ENCODE data around the gene CALHM2.

The CALHM2 gene

DNA sequence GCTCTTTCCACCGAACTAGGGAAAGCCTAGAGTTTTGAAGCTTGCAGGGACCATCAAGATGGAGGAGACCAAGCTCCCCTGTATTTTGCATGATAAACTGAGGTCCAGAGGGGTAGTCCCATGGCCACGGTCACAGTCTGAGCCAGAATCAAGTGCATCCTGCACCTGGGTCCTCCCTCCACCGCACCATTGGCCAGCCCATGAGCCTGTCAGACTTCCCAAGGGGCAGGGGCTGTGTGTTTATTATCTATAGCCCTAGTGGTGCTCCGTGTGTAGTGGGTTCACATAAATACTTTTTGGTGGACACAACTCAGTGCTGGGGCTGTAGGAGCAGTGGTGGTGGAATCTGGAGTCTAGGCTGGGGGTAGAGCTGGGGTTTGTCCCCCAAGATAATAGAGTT, 23.3 kb upstream of the CALHM2 start:
- DNase-seq: no peak

DNA sequence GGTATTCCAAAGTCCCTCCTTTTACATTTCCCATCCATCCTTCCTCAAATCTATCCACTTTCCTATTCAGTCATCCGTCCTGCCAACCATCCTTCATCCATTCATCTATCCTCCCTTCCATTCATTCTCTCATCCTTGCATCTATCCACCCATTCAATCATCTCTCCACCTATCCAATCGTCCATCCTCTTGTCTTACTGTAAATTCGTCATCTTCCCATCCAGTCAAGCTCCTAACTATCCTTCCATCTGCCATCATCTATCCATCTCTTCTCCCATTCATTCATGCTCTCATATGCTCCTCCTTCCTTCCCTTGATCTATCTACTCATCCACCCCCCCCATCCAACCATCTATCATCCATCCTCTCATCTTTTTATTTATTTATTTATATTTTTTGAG, 21.9 kb upstream of the CALHM2 start:
- no peak for DNase-seq

DNA sequence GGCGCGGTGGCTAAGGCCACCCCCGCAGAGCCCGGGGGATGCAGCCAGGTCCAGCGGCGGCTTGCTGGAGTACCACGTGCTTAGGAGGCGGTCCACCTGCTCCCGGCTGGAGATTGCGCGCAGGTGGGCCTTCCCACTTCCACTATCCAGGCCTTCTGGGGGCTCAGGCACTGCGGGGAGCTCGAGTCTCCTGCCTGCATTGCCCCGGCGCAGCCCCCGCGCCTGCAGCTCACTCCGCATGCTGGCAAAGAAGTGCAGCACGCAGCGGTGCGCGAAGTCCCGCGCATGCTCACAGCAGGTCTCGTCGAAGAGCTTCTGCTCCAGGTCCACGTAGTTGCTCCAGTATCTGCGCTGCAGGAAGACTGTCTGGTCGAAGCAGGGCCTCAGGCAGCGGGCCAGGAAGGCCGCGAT, 21.1 kb upstream of the CALHM2 start:
- no peak for DNase-seq

DNA sequence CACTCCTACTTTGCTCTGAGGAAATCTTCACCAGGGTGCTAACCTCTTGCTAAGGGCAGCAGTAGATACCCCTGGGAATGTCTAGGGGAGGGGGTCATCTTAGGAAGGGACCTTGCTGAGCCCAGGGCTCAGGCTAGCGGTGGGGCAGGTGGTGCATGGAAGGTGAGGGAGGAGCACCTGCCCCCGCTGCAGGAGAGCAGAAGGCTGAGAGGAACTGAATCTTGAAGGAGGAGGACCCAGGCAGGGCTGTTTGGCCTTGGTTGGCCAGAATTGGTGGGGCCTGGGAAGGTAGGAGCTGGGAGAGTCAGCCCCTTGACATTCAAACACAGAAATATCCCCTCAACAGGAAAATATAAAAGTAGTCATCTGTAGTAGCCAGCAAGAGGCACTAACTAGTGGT, 19.8 kb upstream of the CALHM2 start:
- no peak for DNase-seq

DNA sequence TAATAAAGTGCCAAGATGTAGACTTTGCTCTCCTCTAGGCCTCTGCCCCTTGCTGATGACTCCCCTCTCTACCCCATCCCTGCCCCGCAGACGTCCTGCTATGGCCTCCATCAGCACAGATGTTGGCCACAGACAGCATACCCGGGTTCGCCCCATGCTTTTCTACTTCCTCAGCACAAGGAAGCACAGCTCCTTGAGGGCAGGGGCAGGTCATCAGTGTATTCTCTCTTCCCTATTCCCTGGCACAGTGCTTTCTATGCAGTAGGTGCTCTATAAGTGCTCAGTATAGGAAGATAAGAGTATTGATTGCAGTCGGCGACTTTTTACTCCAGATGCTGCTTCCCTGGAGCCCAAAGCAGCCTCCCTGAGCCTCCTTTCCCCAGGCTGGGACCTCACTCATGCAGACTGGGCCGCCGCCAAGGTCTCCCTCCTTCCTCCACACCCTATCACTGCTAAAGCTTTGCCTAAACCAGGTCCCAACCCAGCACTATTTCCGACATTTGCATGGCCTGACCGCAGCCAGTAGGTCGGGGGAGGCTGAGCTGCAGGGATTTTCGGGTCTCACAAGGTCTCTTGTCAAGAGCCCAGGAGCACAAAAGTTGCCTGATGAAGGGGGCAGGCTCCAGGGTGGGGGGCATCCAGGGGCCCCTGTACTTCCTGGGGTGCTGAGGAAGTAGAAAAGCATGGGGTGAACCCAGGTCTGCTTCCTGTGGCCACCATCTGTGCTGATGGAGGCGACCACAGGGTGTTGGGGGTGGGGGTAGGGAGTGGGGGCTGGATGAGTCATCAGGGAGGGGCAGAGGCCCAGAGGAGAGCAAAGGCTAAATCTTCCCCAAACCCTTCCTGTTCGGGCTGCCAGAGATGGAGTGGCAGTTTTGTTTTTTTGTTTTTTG, 18.8 kb upstream of the CALHM2 start:
- DNase-seq: peak; percentile 72 to 82

DNA sequence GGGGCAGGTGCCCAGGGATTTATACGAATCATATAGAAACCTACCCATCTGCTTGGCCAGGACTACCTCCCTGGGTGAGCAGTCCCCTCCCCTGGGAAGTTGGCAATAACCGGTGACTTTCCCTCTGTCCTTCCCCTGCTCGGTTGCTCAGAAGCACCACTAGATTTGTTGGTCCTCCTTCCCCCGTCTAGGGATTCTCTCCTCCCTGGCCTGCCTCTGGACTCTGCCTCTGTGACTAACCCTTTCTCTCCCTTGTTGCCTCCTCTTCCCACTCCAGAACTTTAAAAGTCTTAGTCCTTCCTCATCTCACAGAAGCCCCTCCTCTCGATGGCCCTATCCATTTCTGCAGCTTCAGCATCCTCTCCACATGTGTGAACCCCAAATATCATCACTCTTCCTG, 17.0 kb upstream of the CALHM2 start:
- DNase-seq: no peak

DNA sequence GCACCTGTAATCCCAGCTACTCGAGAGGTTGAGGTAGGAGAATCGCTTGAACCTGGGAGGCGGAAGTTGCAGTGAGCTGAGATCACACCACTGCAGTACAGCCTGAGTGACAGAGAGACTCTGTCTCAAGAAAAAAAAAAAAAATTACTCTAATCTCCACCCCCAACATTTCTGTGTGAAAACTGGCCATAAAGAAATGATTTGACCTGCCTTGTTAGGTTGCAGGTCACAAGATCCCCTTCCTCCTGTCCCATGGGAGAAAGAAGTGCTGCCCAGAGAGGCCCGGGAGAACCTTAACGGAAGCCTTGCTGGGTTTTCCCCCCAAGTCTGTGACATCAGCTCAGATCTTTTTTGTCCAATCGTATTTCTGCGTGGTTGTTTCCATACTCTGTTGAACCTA, 15.2 kb upstream of the CALHM2 start:
- no peak for DNase-seq

DNA sequence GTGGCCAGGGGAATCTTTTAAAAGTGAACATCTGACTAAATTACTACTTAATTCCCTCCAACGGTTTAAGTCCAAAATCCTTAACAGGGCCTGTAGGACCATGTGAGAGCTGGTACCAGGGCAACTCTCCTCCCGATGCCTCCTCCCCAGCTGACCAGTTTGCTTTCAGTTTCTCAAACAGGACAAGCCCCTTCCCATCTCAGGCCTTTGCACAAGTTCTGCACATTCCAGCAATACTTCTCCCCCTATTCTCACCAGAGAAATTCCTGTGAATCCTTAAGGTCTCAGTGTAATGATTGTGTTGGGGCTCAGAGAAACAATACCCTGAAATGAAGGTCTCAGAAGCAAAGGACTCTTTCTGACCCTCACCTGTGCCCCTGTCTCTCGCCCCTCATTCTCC, 14.6 kb upstream of the CALHM2 start:
- DNase-seq: no peak

DNA sequence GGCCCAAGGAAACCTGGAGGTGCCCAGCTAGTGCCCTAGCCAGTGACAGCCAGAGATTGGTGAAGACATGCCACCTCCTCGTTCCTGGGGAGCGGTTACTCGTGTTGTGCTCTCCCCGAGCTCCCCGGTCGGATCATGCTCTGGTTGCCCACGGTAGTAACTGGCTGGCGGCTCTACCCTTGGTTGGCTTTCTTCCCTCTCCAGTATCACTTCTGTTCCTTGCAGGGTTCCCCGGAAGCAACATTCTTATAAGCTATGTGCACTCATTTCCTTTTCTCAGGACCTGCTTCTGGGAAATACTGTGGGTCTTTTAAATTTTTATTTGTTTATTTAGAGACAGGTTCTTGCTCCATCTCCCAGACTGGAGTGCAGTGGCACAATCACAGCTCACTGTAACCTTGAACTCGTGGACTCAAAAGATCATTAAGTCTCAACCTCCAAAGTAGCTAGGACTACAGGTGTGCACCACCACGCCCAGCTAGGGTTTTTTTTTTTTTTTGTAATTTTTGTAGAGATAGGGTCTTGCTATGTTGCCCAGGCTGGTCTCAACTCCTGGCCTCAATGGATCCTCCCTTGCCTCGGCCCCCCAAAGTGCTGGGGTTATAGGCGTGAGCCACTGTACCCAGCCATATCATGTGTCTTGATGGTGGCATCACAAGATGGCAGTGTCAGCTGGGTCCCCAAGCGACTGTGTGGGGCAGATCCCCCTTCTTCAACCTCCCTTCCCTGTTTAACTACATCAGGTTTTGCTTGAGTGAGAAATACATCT, 13.4 kb upstream of the CALHM2 start:
- peak; percentile 11 to 30 for DNase-seq

DNA sequence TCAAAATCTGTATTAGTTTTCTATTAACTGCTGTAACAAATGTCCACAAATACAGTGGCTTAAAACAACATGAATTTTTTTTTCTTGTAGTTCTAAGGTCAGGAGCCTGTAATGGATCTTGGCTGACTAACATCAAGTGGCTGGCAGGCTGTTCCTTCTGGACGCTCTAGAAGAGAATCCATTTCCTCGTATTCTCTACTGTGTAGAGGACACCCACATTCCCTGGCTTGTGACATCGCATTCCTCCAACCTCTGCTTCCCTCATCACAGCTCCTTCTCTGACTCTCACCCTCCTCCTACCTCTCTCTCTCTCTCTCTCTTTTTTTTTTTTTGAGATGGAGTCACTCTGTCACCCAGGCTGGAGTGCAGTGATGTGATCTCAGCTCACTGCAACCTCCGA, 11.3 kb upstream of the CALHM2 start:
- no peak for DNase-seq

DNA sequence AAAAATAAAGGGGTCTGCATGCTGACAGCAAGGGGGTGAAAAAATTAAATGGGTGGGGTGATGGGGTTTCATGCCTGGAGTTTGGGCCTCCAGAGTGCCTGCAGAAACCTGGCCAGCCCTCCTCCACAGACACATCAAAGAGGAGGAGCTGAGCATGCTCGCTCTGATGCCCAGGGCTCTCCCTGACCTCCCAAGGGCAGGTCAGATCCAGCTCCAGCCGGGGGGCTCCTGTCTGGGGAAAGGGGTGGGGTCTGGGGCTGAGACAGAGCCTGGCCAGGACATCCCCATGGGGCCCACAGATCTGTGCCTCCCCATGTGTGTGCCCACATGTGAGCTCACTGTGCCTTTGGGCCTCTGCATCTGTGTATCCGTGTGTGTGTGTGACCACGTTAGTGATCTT, 7.4 kb upstream of the CALHM2 start:
- no peak for DNase-seq

DNA sequence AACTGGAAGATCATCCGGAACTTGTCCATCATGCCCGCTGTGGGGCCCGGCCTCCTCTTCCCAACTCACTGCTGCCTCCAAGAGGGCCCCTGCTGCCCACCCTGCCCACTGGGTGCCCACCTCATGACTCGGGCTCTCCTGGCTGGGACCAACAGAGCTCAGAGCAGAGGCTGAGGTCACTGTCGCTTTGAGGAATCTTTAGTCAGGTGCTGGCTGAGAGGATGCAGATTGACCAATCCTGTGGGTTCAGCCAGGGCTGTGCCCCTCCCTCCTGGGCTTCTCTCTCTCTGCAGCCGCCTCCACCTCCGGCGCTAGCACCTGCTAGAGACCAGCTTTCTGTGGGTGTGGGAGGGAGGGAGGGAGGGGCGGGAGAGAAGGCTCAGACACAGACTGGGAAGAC, 6.5 kb upstream of the CALHM2 start, which contains the start of gene CALHM1:
TSS of gene CALHM1 (minus strand) at position 181 of the 400 bp plus-strand sequence. CDS start at position 32, 149 bp downstream.
- no peak for DNase-seq

DNA sequence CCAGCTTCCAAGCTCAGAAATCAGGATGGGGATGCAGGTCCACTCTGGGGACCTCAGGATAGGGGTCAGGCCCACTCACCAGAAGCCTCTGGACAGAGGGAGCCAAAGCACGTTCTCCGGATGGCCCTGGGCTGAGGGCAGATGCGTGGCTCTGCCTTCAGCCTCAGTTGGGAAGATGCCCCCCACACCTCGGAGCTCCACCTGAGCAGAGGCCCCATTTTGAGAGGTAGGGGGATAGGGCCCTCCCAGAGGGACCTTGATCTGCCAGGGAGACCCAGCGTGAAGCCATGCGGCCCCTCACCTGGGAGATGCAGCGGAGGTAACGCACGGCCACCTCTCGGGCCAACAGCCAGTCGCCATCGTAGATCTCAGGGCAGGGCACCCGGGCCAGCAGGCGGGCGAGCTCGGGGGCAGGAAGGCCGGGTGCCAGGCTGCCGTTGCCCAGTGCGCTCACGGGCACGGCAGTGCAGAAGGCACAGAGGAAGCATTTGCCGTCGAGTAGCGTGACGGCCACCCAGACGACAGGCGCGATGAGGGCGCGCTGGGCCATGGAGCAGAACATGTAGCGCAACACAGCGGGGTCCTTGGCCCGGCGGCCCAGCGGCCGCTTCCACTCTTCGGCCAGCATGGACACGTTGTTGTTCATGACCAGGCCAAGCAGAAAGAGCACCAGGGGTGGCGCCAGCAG, 5.9 kb upstream of the CALHM2 start:
- no peak for DNase-seq

DNA sequence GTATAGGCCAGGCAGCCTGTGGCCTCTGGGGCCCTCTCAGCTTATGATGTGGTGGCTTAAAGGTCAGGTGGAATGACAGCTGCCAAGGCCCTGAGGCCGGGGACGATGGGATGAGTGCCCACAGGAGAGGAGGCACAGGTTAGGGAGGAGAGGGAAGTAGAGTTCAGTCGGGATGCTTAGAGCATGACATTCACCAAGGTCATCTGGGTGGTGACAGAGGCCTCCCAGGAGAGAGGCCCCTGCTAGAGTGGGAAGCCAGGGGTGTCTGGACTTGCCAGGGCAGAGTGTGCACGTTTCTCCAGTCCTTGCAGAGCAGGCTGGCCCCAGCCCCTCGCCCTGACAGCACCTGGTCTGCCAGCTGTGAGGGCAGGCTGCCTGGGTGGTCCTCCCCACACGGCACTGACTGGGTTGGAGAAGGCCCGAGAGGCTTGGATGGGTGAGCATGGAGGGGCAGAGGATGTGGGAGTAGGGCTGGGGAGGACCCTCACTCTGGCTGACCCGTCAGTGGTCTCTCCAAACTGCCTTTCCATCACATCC, 5.1 kb upstream of the CALHM2 start:
- DNase-seq: no peak

DNA sequence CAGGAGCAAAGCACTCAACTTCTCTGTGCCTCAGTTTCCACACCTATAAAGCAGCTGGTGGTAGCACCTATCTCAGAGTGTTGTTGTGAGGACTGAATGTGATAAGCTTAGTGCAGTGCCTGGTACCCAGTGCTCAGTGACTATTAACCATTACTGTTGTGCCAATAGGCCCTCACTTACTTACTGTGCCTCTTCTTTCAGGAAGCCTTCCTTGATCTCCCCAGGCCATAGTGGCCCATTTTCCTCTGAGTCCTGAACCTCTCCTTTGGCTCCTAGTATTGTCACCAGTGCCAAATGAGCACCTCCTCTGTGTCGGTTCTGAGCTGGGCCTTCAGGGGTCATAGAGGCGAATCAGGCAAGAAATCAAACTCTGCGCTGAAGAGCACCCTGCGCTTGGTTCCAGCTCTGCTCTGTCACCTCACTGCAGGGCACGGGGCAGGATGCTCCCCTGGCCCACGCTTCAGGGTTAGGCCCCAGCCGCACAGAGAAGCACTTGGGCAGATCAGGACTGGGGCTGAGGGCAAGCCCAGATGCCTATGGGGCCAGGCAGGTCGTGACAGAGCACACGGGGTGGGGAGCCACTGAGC, 4.0 kb upstream of the CALHM2 start:
- DNase-seq: no peak

DNA sequence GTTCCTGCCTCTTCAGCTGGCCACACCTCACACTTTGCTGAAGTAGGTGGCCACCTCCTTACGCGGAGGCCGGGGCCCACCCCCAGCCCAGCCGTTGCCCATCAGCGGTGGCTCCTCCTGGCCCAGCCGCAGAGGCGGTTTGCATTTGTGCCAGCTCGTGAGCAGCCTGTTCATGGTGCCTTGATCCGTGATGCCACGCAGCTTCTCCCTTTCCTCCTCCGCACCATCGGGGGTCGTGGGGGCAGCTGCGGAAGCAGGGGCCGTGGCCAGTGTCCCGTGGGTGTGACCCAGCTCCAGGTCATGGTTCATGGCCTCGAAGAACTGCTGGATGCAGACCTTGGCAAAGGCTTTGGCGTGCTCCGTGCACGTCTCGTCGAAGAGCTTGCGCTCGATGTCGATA, 3.1 kb upstream of the CALHM2 start:
- DNase-seq: no peak

DNA sequence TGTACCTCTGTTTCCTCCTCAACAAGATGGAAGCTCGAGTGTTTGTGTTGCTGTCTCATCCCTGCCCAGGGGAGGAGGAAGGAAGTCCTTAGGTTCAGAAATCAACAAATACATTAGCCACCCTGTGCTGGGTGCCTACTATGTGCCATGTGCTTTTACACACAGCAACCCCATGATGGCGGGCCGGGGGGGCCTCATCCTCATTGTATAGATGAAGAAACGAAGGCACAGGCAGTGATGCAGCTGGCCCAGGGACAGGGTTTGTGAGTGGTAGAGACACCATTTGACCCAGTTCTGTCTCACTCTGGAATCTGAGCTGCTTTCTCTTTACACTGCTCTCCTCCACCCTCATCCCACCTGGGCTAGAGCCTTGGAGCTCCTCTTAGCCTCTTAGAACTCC, 1.9 kb upstream of the CALHM2 start:
- DNase-seq: no peak

DNA sequence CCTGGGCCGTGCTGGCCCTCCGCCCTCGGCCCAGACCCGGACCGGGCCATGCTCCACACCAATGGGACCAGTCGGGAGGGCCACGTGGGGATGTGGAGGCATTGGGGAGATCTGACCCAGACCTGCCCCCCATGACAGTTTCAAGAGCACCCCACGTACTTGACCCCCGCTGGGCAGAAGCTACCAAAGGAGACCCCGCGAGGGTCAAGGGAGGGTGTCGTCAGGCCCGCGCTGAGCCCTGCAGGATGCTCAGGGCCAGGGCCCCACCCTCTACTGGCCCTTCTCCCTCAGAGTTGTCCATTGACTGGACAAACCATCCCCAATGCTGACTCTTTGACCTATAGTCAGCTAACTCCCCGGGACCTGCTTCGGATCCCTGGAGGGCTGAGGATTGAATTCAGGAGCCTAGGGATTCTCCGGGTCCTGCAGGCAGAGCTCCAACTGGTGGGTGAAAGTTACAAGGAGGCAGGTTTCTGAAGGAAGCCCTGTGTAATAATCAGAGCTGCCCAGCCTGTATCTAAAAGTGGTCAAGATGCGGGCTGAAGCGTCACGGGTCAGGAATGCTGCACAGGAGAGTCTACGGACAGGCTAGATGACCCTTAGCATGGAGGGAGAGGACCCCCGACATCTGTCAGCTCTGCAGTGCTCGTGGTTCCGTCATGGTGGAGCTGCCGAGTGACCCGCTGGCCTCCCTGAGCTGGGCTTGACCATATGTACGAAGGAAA, 498 bp upstream of the CALHM2 start:
- DNase-seq: no peak

DNA sequence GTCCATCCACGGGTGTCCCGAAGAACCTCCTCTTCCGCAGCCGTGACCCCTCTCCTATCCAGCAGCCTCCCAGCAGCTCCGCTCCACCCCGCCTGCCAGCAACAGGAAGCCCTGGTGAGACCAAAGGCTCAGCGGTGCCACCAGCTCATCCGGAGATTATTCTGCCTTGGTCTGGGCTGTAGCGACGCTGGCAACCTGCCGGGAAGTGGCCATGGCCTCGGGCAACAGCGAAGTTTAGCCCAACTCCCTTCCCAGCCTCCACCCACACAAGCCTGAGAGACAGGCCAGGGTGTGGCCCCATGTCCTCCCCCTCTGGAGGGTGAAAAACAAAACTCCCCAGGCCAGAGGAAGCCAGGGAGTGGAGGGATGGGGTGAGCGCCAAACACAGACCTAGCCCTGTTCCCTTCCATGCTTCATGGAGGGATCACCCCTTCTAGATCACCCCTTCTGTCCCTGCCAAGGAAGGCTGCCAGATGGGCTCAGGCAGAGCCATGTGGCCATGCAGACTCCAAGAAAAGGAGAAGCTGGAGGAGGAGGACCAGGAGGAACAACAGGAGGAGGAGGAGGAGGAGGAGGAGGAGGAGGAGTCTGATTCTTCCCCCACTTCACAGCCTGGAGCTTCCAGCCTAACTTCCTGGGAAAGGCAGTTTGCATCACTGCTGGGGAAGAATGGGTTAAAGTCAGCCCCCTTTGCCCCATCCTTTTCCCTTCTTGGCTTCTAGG, 918 bp downstream of the CALHM2 start:
- DNase-seq: peak; percentile 25 to 56

DNA sequence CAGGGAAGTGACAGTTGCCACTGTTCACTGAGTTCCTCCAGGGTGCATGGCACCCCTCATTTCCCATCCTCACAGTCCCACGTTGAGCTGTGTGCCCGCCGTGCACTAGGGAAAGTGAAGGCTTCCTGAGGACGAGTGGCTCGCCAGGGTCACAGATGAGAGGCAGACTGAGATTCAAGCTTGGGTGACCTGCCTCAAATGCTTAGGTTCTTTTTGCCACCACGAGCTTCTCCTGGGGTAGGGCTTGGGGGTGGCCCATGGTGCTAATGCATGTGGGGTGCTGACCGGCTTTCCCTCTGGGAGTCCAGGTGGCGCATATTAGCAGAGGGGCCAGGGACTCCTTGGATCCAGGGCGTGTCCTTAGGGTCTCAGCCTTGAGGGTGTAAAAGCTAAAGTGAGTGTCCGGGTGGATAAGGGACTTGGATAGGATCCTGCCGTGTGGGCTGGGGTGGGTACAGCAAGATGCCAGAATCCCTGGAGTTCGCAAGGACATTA, 1.9 kb downstream of the CALHM2 start:
- DNase-seq: no peak
